ENCODE measurements around the gene MEF2A. TPM values are rescaled to one million over a fixed set of nuclear protein-coding genes. Genes with fewer than 3 reads are reported as not detected.

Gene MEF2A
- total and polyA plus RNA-seq, 2 donors (not counting 1 experiment from before 2014, with no cell fraction given) = 44.0 to 102 TPM

DNA sequence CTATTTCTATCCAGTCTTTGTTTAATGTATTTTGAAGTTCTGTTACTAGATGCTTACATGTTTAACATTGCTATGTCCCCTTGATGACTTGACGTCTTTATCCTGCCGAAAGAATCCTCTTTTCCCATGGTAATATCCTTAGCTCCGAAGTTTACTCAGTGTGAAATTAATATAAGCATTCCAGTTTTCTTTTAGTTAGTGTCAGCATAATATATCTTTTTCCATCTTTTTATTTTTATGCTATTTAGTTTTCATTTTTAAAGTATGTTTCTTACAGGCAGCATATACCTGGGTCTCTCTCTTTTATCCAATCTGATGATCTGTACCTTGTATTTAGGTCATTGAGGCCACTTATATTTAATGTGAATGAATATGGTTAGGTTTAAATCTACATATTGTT, 39.1 kb upstream of the MEF2A start:
- no peaks in the 10 kb centered on the region for H3K27me3 Mint-ChIP-seq
- H3K4me3 Mint-ChIP-seq = no peak overlapping the region
- H2AFZ ChIP-seq (ENCODE audit: insufficient read depth, low read depth, low read length, poor library complexity, severe bottlenecking) = no peak overlapping the region
- H3K36me3 ChIP-seq (replicated peaks in 1 of 2; ENCODE audit: control extremely low read depth in 1 of 2, control insufficient read depth in 1 of 2, extremely low read depth in 1 of 2, insufficient read depth in 2 of 2, low read length in 1 of 2) = no peaks in the 10 kb centered on the region
- TF ChIP-seq, protein P1, sequence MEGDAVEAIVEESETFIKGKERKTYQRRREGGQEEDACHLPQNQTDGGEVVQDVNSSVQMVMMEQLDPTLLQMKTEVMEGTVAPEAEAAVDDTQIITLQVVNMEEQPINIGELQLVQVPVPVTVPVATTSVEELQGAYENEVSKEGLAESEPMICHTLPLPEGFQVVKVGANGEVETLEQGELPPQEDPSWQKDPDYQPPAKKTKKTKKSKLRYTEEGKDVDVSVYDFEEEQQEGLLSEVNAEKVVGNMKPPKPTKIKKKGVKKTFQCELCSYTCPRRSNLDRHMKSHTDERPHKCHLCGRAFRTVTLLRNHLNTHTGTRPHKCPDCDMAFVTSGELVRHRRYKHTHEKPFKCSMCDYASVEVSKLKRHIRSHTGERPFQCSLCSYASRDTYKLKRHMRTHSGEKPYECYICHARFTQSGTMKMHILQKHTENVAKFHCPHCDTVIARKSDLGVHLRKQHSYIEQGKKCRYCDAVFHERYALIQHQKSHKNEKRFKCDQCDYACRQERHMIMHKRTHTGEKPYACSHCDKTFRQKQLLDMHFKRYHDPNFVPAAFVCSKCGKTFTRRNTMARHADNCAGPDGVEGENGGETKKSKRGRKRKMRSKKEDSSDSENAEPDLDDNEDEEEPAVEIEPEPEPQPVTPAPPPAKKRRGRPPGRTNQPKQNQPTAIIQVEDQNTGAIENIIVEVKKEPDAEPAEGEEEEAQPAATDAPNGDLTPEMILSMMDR (IDR thresholded peaks at IDR 0.05) = no peak
- no peak for TF ChIP-seq EZH2 (IDR thresholded peaks at IDR 0.05; ENCODE audit: borderline replicate concordance, insufficient read depth, low read depth, low read length, poor library complexity, severe bottlenecking)
- WGBS (ENCODE audit: insufficient coverage) = no CpG with 5 or more reads among the region's 3 CpGs
- H3K4me1 ChIP-seq (ENCODE audit: control insufficient read depth in 2 of 2, insufficient read depth in 2 of 2, low read length in 2 of 2) = peaks cover 4 to 10% of the 10 kb centered on the region in 2 donors
- H3K27ac ChIP-seq (ENCODE audit: low read length in 2 of 2) = no peak overlapping the region
- intact Hi-C loops (cut with micrococcal nuclease) = no loop called here
- no peaks in the 10 kb centered on the region for H3K79me2 ChIP-seq (ENCODE audit: control insufficient read depth, insufficient read depth, low read length)
- no peaks in the 10 kb centered on the region for H3K27me3 ChIP-seq (replicated peaks in 1 of 4; ENCODE audit: control extremely low read depth in 1 of 4, control insufficient read depth in 3 of 4, insufficient read depth in 4 of 4, low read length in 3 of 4)
- no peak overlapping the region for H3K4me3 ChIP-seq (ENCODE audit: control extremely low read depth in 1 of 5, extremely low read depth in 1 of 5, insufficient read depth in 1 of 5, low read depth in 2 of 5, low read length in 4 of 5)
- no peak overlapping the region for H3K4me2 ChIP-seq (replicated peaks; ENCODE audit: low read depth, low read length, poor library complexity, severe bottlenecking)
- no peaks in the 10 kb centered on the region for H4K20me1 ChIP-seq (ENCODE audit: control insufficient read depth, insufficient read depth, low read length, poor library complexity, severe bottlenecking)
- H3K4me1 Mint-ChIP-seq = peaks cover 30% of the 10 kb centered on the region
- no peak overlapping the region for H3K27ac Mint-ChIP-seq
- peaks cover 0 to 4% (median 3%) of the 10 kb centered on the region in 3 donors for H3K9me3 ChIP-seq (ENCODE audit: control extremely low read depth in 1 of 3, control insufficient read depth in 2 of 3, insufficient read depth in 1 of 3, low read length in 2 of 3)
- CTCF ChIA-PET = no interaction called here
- peaks cover 16% of the 10 kb centered on the region for H3K9me3 Mint-ChIP-seq (ENCODE audit: insufficient read depth)
- ATAC-seq (ENCODE audit: low read depth) = no peak
- DNase-seq = no peak
- no peak overlapping the region for H3K9ac ChIP-seq (ENCODE audit: low read length)
- POLR2A ChIA-PET = no interaction called here

DNA sequence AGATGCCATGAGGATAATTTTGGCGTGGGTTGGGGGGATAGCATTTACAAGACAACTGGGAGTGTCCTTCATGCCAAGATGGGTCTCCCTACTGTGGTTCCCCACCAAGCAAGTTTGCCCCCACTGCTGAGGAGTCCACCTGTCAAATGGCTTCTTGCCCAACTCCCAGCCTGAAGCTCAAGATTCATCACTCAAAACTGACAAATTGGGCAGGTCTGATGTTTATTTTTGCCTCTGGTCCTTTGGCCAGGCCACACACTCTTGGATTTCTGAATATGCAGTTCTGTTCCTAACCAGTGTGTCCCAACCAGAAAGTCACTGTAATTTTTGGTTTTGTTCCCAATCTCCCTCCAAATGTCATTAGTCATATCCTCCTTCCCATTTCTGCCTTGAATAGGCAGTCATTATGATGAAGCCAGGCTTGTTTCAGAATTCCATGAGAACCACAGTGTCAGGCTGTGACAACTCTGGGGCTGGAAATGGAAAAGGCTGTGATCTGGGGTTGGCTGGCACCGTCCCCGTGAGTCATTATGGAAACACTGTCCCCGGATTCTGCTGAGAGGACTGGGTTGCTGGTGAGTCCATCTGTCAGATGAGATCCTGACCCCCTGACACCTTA, 29.3 kb upstream of the MEF2A start:
- peaks cover 6% of the 10 kb centered on the region for H3K4me1 Mint-ChIP-seq
- Histone ChIP-seq H3K4me3 (ENCODE audit: control extremely low read depth in 1 of 5, extremely low read depth in 1 of 5, insufficient read depth in 1 of 5, low read depth in 2 of 5, low read length in 4 of 5) (no peak overlapping the region), H3K27ac (ENCODE audit: low read length in 2 of 2) (no peak overlapping the region), H4K20me1 (ENCODE audit: control insufficient read depth, insufficient read depth, low read length, poor library complexity, severe bottlenecking) (no peaks in the 10 kb centered on the region), H3K4me1 (ENCODE audit: control insufficient read depth in 2 of 2, insufficient read depth in 2 of 2, low read length in 2 of 2) (no peaks in the 10 kb centered on the region), H3K36me3 (replicated peaks in 1 of 2; ENCODE audit: control extremely low read depth in 1 of 2, control insufficient read depth in 1 of 2, extremely low read depth in 1 of 2, insufficient read depth in 2 of 2, low read length in 1 of 2) (no peaks in the 10 kb centered on the region), H2AFZ (ENCODE audit: insufficient read depth, low read depth, low read length, poor library complexity, severe bottlenecking) (no peak overlapping the region), H3K27me3 (replicated peaks in 1 of 4; ENCODE audit: control extremely low read depth in 1 of 4, control insufficient read depth in 3 of 4, insufficient read depth in 4 of 4, low read length in 3 of 4) (no peaks in the 10 kb centered on the region), H3K9me3 (ENCODE audit: control extremely low read depth in 1 of 3, control insufficient read depth in 2 of 3, insufficient read depth in 1 of 3, low read length in 2 of 3) (peaks cover 0 to 1% (median 0%) of the 10 kb centered on the region in 3 donors), H3K79me2 (ENCODE audit: control insufficient read depth, insufficient read depth, low read length) (no peaks in the 10 kb centered on the region), H3K9ac (ENCODE audit: low read length) (no peak overlapping the region), H3K4me2 (replicated peaks; ENCODE audit: low read depth, low read length, poor library complexity, severe bottlenecking) (no peak overlapping the region)
- CTCF ChIA-PET = interaction anchor here (1.4 kb wide), 1 partner anchor 24 kb away, joined by 3 read pairs; no protein-coding TSS in a partner anchor
- no peak for ATAC-seq (ENCODE audit: low read depth)
- 88% methylated on average over 3 of the region's 4 CpGs for WGBS (ENCODE audit: insufficient coverage)
- no peak for DNase-seq
- H3K27me3 Mint-ChIP-seq = no peaks in the 10 kb centered on the region
- POLR2A ChIA-PET = no interaction called here
- intact Hi-C loops (cut with micrococcal nuclease) = no loop called here
- H3K9me3 Mint-ChIP-seq (ENCODE audit: insufficient read depth) = peaks cover 3% of the 10 kb centered on the region
- no peak overlapping the region for H3K4me3 Mint-ChIP-seq
- TF ChIP-seq EZH2 (IDR thresholded peaks at IDR 0.05; ENCODE audit: borderline replicate concordance, insufficient read depth, low read depth, low read length, poor library complexity, severe bottlenecking) = no peak
- TF ChIP-seq, protein P1 (IDR thresholded peaks at IDR 0.05) = no peak
- H3K27ac Mint-ChIP-seq = no peak overlapping the region
